Gastrocnemius medialis (tissue), 4 donors: ENCODE measurements around the gene PPP2R2B. TPM values are rescaled to one million over a fixed set of nuclear protein-coding genes. Genes with fewer than 3 reads are reported as not detected.
A peak's percentile ranks its signal among the peaks of the same experiment; 100 is the strongest.

ENCODE experiments used
- ATAC-seq, 2 donors: fragments of 150-250 bp; one replicate each; pipeline ENCODE4 v1.9.1; 2016
- DNase-seq, 2 donors: peaks; one replicate each; pipeline ENCODE4 v3.0.0-alpha.2; 2019
- H3K27ac ChIP-seq, 4 donors: fragments of 200-600 bp; sonication (generic); 1 replicate in 1 of 4; 2 replicates in 3 of 4; pipeline ENCODE4 v1.5.1; 2016 to 2018; ENCODE audit warnings: mild to moderate bottlenecking in 2 of 4, moderate library complexity in 1 of 4
- H3K27me3 ChIP-seq, 3 donors: fragments of 200-600 bp; sonication (generic) in 2 of 3; 1 replicate in 1 of 3; 2 replicates in 2 of 3; pipeline versions ENCODE4 v1.5.1 to v1.6.0; 2016 to 2019; ENCODE audit warnings: mild to moderate bottlenecking in 1 of 3, moderate library complexity in 1 of 3
- H3K36me3 ChIP-seq, 2 donors: fragments of 200-600 bp; sonication (generic) in 1 of 2; one replicate each; pipeline ENCODE4 v1.5.1; 2017 to 2018
- H3K4me1 ChIP-seq, 2 donors: fragments of 200-600 bp; sonication (generic) in 1 of 2; one replicate each; pipeline ENCODE4 v1.5.1; 2016 to 2017; ENCODE audit warnings: mild to moderate bottlenecking in 2 of 2
- H3K4me3 ChIP-seq, 4 donors: fragments of 200-600 bp; sonication (generic) in 3 of 4; 1 replicate in 1 of 4; 2 replicates in 3 of 4; pipeline ENCODE4 v1.5.1; 2016 to 2019; ENCODE audit warnings: mild to moderate bottlenecking in 2 of 4
- H3K9me3 ChIP-seq, 3 donors: fragments of 200-600 bp; sonication (generic) in 2 of 3; 1 replicate in 1 of 3; 2 replicates in 2 of 3; pipeline ENCODE4 v1.5.1; 2016 to 2019
- CTCF ChIP-seq, 5 experiments: fragments of 450-650 bp in 3 of 5; fragments of 200-600 bp in 2 of 5; sonication (generic) in 2 of 5; IDR thresholded peaks in 4 of 5; conservative IDR thresholded peaks in 1 of 5; 1 replicate in 4 of 5; 2 replicates in 1 of 5; pipeline ENCODE4 v1.5.1; 2016 to 2019; ENCODE audit warnings: antibody characterized with exemption in 5 of 5, mild to moderate bottlenecking in 3 of 5, moderate library complexity in 3 of 5
- POLR2A ChIP-seq, 2 donors: fragments of 450-650 bp; IDR thresholded peaks; one replicate each; pipeline ENCODE4 v1.6.1; 2017; ENCODE audit warnings: antibody characterized with exemption in 2 of 2, mild to moderate bottlenecking in 2 of 2, moderate library complexity in 2 of 2
- in situ Hi-C, 4 donors: fragments of 200-750 bp; cut with MboI; loops; one replicate each; pipeline versions ENCODE4 v1.15.0 to v1.8.0; 2017; ENCODE audit warnings: low sequenced_read_pairs in 4 of 4
- intact Hi-C: fragments of 100-400 bp; cut with DNase I; formaldehyde crosslinking; loops from one replicate; pipeline ENCODE4 v1.15.1; 2023; ENCODE audit warnings: low total_unique reads
- total RNA-seq, 4 donors: library from RNA; depleted of rRNA; stranded (reverse); fragments of >200 nt; gene quantifications; one replicate each; pipeline versions ENCODE4 v1.1.0 to v1.2.3, GENCODE V29; 2016

PPP2R2B gene
- total RNA-seq, 4 donors from 2014 or later = 0.04 to 0.76 (median 0.19) TPM; not detected in 1

GRCh38 chr5:146568161-146568560 lies 310.4 kb downstream of the PPP2R2B start:
- no peak for DNase-seq
- Histone ChIP-seq H3K4me1 (no peaks in the 10 kb centered on the region), H3K36me3 (no peaks in the 10 kb centered on the region), H3K9me3 (no peaks in the 10 kb centered on the region), H3K4me3 (no peak overlapping the region), H3K27ac (no peak overlapping the region), H3K27me3 (no peaks in the 10 kb centered on the region)
- TF ChIP-seq CTCF (IDR thresholded peaks at IDR 0.05 in 4 of 5, conservative IDR thresholded peaks at IDR 0.05 in 1 of 5) = no peak
- no peak for ATAC-seq
- intact Hi-C loops (no loop called here), in situ Hi-C loops (no loop called here)

- Histone ChIP-seq H3K27ac (no peak overlapping the region), H3K4me1 (no peaks in the 10 kb centered on the region), H3K9me3 (no peaks in the 10 kb centered on the region), H3K36me3 (no peaks in the 10 kb centered on the region), H3K27me3 (no peaks in the 10 kb centered on the region), H3K4me3 (no peak overlapping the region)
- DNase-seq (no peak), ATAC-seq (no peak)
- intact Hi-C loops = no loop called here
- no peak for TF ChIP-seq POLR2A (IDR thresholded peaks at IDR 0.05)
- peak in 2 of 5 experiments; percentile 8 to 31 for TF ChIP-seq CTCF (IDR thresholded peaks at IDR 0.05 in 4 of 5, conservative IDR thresholded peaks at IDR 0.05 in 1 of 5)
- in situ Hi-C loops = no loop called here
Observed at GRCh38 chr5:146565764-146566367, 312.7 kb downstream of the PPP2R2B start.

GRCh38 chr5:146564007-146564762 lies 314.4 kb downstream of the PPP2R2B start:
- no peak for DNase-seq
- H3K9me3 ChIP-seq = no peaks in the 10 kb centered on the region
- intact Hi-C loops = no loop called here

GRCh38 chr5:146562461-146562860 lies 316.1 kb downstream of the PPP2R2B start:
- intact Hi-C loops (no loop called here), in situ Hi-C loops (no loop called here)
- no peak for ATAC-seq
- Histone ChIP-seq H3K9me3 (no peaks in the 10 kb centered on the region), H3K4me1 (no peaks in the 10 kb centered on the region), H3K27me3 (no peaks in the 10 kb centered on the region), H3K36me3 (no peaks in the 10 kb centered on the region), H3K27ac (no peak overlapping the region), H3K4me3 (no peak overlapping the region)
- no peak for TF ChIP-seq POLR2A (IDR thresholded peaks at IDR 0.05)
- no peak for TF ChIP-seq CTCF (IDR thresholded peaks at IDR 0.05 in 4 of 5, conservative IDR thresholded peaks at IDR 0.05 in 1 of 5)
- DNase-seq = no peak

More at GRCh38 chr5:146564007-146564762, 314.4 kb downstream of the PPP2R2B start:
- H3K4me3 ChIP-seq = no peak overlapping the region
- H3K4me1 ChIP-seq = no peaks in the 10 kb centered on the region
- no peaks in the 10 kb centered on the region for H3K27me3 ChIP-seq
- in situ Hi-C loops = no loop called here
- TF ChIP-seq POLR2A (IDR thresholded peaks at IDR 0.05) (no peak), CTCF (IDR thresholded peaks at IDR 0.05 in 4 of 5, conservative IDR thresholded peaks at IDR 0.05 in 1 of 5) (no peak)
- no peak for ATAC-seq
- H3K27ac ChIP-seq = no peak overlapping the region
- H3K36me3 ChIP-seq = no peaks in the 10 kb centered on the region
